AG09319 (cell line): ENCODE results near the gene WWC2.

ENCODE experiments used
- DNase-seq: peaks from one replicate; pipeline ENCODE4 v3.0.0-alpha.2; 2010; ENCODE audit warnings: low read depth; ENCODE audit errors: extremely low read depth
- CTCF ChIP-seq: IDR thresholded peaks from 2 replicates; pipeline ENCODE4 v1.5.1; 2011; ENCODE audit warnings: low read depth, mild to moderate bottlenecking, inconsistent platforms, low read length, moderate library complexity

WWC2 gene

DNA sequence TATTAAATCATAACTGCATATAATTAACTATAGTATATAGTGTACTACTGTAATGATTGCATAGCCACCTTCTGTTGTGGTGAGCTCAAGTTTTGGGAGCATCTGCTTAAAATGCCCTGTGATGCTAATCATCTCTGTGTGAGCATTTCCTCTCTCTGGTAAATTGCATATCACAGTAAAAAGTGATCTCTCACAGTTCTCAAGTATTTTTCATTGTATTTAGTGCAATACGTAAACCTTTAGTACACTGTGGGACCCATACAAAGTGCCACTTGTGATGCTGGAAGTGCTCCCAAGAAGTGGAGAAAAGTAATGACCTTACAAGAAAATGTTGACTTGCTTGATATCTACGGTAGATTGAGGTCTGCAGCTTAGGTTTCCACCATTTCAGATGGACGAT is 82.0 kb downstream of the WWC2 start:
- no peak for DNase-seq
- no peak for TF ChIP-seq CTCF

- TF ChIP-seq CTCF, result no peak
- DNase-seq, result peak; percentile 22
These were observed 84.0 kb downstream of the WWC2 start for GRCh38 chr4:183182873-183183725.

GRCh38 chr4:183183906-183184535 is 85.0 kb downstream of the WWC2 start:
- TF ChIP-seq CTCF, result no peak

DNA sequence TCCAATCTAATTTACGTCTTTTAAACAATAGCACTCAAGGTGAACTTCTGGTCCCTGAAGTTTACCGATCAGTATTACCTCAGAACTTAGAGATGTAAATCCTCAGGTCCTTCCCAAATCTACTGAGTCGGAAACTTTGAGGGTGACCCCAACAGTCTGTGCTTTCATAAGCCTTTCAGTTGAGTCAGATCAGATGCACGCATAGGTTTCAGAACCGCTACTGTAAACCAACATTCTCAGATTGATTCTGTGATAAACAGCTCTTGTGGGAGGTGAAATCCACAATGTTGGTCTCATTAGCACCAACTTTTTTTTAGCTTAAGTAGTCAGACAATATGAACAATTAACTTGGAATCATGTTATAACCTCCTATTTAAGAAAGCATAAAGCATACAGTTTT is 86.0 kb downstream of the WWC2 start:
- no peak for DNase-seq
- TF ChIP-seq CTCF, result no peak

More at GRCh38 chr4:183183906-183184535, 85.0 kb downstream of the WWC2 start:
- DNase-seq, result no peak

- no peak for DNase-seq
- no peak for TF ChIP-seq CTCF
These were observed 86.5 kb downstream of the WWC2 start for GRCh38 chr4:183185559-183185958.

- no peak for TF ChIP-seq CTCF
- DNase-seq, result no peak
These were observed 87.8 kb downstream of the WWC2 start for GRCh38 chr4:183186813-183187212.

GRCh38 chr4:183190900-183191527 is 92.0 kb downstream of the WWC2 start:
- DNase-seq, result no peak
- no peak for TF ChIP-seq CTCF
